GM21367 (cell line): ENCODE data around the gene BRPF3.

Experiments
- ATAC-seq: cut with Tn5 transposase; IDR thresholded peaks from one replicate; pipeline ENCODE4 v1.9.1; 2021; ENCODE audit not compliant: unreplicated experiment

The BRPF3 gene

GRCh38 chr6:36227379-36228228, 31.1 kb downstream of the BRPF3 start:
- no peak for ATAC-seq

DNA sequence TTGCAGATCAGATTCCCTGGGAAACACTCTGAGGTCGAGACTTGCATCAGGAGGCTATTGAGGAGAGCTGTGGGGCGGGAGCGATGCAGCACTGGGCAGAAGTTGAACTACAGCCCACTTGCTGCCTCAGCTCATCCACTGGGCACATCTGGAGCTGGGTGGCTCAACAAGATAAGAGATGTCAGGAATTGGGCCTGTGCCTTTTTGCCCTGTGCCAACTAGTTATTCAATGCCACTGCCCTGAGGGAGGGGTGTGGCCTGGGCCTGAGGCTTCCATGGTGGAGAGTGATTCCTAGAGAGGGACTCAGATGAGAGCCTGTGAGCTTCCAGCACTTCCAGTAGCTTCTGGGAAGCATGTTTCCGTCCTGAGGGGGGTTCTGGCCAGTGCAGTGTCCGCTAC, 32.7 kb downstream of the BRPF3 start:
- ATAC-seq: no peak

- no peak for ATAC-seq
These were observed 33.8 kb downstream of the BRPF3 start for GRCh38 chr6:36230371-36230770.

DNA sequence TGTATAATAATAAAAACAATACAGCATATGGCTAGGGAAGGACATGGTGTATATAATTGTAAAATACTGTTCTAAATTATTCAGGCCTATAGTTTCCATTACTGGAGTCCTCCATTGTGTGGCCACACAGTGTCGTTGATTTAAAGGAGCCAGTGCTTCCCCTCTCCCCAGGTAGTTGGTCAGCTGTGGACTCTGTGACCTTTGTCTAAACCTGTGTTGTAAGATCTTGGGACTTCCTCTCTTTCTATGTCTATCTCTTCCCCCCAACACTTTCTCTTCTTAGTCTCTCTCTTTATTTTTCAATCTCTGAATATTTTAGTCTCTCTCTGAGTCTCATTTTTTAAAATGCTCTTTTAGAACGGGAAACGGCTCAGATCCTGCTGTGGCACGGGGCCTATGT, 35.6 kb downstream of the BRPF3 start:
- no peak for ATAC-seq

GRCh38 chr6:36235309-36235708, 38.8 kb downstream of the BRPF3 start:
- ATAC-seq: no peak

- ATAC-seq: no peak
These were observed 39.3 kb downstream of the BRPF3 start for GRCh38 chr6:36235862-36236261.

- ATAC-seq: no peak
These were observed 43.2 kb downstream of the BRPF3 start for GRCh38 chr6:36239774-36240173.

DNA sequence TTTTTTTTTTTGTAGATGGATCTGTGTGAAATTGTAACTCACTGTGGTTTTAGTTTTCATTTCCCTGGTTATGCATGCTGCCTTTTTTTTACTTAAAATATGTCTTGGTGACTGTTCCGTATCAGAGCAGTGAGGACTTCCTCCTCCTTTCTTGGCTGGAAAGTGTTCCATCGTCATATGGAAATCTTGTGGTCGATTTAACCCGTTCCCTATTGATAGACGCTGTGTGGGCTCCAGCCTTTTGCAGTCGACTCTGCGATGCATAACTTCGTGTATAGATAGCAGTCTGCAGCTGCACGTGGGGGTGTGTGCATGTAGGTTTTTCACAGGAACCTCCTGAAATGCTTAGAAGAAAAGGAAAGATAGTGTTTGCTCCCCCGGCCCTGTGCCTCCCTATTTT, 45.2 kb downstream of the BRPF3 start:
- no peak for ATAC-seq

- ATAC-seq: no peak
These were observed 45.6 kb downstream of the BRPF3 start for GRCh38 chr6:36242161-36242560.

- no peak for ATAC-seq
These were observed 46.1 kb downstream of the BRPF3 start for GRCh38 chr6:36242626-36243025.

DNA sequence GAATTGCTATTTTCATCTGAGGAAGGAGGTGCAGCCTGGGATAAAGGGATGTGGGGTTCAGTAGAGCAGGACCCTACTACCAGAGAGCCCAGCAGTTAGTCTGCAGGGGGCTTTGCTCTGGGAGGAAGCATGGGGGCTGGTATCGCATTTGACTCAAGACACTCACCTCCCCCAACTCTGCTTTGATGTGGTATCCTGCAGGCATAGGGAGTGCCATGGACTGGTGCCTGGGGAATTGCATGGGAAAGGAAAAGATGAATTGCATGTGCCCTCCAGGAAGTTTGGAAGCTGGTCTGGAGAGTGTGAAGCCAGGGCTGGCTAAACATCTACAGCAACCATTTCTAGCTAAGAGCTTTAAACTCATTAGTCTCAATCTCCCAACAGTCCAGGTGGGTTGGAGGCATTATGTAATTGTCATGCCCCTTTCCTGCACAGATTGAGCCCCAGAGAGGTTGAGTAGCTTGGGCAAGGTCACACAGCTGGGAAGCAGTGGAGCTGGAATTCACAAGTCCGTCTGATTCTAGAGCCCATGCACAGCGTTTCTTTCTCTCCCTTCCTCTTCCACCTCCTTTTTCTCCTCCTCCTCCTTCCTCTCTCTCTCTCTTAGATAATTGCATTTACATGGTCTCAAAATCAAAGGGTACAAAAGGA, 47.1 kb downstream of the BRPF3 start:
- no peak for ATAC-seq

- ATAC-seq: no peak
These were observed 48.2 kb downstream of the BRPF3 start for GRCh38 chr6:36244641-36245280.

DNA sequence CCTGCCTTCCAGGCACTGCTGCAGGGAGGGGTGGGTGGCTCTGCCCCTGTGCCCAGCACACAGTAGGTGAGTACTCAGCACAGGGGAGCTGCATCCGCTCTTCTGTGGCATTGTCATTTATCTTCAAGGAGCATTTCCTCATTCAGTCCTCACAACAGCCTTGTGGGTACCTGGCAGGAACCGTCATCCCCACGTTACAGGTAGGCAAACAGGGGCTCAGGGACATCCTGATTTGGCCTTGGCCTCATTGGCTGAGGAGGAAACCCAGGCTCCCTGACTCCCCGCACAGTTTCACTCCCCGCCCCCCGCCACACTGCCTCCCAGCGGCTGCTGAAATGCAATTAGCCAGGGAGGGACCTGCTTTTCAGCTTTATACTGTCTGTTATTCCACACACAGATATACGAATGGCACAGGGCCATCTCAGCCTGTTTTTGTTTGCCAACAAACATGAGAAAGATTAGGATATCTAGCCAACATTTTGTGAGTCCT, 49.1 kb downstream of the BRPF3 start:
- no peak for ATAC-seq

- no peak for ATAC-seq
These were observed 50.1 kb downstream of the BRPF3 start for GRCh38 chr6:36246506-36247268.

- ATAC-seq: no peak
These were observed 51.1 kb downstream of the BRPF3 start for GRCh38 chr6:36247693-36248092.

DNA sequence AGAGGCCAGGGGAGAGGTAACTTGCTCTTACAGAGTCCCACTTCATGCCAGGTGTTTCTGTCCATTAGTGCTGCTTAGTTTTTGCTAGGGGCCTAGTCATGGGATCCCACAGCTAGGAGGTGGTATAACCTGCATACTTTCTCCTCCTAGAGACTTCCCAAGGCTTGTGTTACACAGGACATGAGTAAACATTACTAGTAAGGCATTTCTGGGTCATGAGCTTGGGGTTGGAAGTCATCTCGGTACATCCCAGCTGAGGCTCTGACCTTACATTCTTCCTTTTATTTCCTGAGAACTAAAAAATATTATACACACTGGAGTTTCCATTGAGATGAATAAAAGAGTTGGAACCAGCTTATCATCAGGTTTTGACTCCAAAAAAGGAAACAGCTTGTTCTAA, 52.4 kb downstream of the BRPF3 start:
- ATAC-seq: no peak

DNA sequence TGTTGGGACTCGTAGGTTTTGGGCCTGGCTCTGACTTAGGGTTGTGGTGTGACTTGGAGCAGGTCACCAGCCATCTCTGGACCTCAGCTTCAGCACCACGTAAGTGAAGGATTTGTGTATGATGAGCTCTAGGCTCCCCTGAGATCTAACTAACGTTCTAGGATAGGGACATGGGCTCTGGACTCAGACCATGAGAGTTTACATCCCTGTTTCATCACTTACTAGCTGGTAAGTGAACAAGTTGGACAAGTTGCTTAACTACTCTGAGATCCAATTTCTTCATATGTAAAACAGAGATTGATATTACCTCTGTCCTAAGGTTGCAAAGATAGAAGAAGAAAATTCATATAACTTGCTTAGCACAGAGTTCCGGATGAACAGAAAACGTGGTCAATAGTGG, 53.0 kb downstream of the BRPF3 start:
- no peak for ATAC-seq

DNA sequence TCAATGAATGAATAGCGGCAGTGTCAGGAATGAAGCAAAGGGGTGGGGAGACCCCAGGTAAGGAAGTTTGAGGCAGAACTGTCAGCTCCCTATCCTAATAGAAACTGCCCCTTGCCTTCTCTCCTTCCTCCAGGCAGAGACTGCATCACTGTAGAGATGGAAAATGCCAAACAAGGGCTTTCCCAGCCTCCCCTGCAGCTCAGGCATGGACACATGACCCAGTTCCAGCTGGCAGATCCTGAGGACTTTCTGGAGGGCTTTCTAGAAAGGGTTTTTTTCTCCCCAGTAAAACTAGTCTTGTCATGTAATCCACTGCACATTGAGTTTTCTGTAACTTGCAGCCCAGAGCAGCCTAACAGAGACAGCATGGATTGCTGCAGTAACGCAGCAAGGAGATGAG, 55.5 kb downstream of the BRPF3 start:
- no peak for ATAC-seq

DNA sequence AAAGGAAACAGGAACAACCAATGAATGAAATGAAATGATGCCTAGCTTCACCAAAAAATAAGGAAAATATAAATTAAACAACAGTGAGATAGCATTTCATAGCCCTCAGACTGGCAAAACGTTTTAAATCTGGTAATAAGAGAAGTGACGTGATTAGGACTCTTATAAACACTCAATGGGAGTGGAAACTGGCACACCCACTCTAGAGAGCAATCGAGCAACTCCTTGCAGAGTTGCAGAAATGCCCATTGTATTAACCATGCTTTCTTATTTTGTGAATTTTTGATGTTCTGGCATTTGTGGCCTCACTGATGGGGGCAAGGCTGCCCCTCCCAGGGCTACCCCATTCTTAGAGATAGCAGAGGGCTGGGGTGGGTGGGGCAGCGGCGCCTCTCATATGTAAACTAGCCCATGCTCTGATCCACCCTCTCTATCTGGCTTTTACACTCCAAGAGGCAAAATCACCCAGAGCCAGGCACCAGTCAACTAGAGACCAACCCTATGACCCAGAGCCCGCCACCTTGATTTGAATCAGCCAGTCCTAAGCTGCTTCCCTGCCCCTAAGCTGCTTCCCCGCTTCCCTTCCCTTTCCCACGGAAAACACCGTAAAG, 67.0 kb downstream of the BRPF3 start:
- no peak for ATAC-seq

DNA sequence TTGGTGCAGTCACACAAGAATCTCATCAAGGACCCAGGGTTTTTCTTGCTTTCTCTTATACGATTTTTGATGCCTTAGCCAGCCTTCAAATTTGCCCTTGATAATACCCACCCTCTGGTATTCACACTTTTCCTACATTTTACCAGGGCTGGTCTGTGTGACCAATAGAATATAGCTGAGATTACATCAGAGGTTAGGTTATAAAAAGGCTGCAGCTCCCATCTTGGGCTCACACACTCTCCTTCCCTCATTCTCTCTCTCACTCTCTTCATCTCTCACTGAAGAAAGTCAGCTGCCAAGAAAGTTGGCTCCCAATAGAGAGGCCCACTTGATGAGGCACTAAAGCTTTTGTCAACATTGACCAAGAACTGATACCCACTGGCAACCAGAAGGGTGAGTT, 69.2 kb downstream of the BRPF3 start:
- no peak for ATAC-seq
